Glutamatergic neuron (in vitro differentiated cells): Measurements from ENCODE around the gene HHIPL1. TPM values are rescaled to one million over a fixed set of nuclear protein-coding genes. Genes with fewer than 3 reads are reported as not detected.

Source experiments
- DNase-seq: peaks from one replicate; pipeline ENCODE4 v3.0.0; 2022
- H3K27ac Mint-ChIP-seq: one replicate; pipeline ENCODE4 v1.8.0; 2020; ENCODE audit warnings: mild to moderate bottlenecking, mixed read lengths, inconsistent platforms; ENCODE audit not compliant: unreplicated experiment
- H3K27me3 Mint-ChIP-seq: one replicate; pipeline ENCODE4 v1.8.0; 2020; ENCODE audit warnings: mild to moderate bottlenecking, moderate library complexity, mixed read lengths, inconsistent platforms; ENCODE audit not compliant: unreplicated experiment
- H3K36me3 Mint-ChIP-seq: one replicate; pipeline ENCODE4 v1.8.0; 2020; ENCODE audit warnings: mild to moderate bottlenecking, mixed read lengths, inconsistent platforms; ENCODE audit not compliant: unreplicated experiment
- H3K4me1 Mint-ChIP-seq: one replicate; pipeline ENCODE4 v1.8.0; 2020; ENCODE audit warnings: mild to moderate bottlenecking, low read depth, mixed read lengths, inconsistent platforms; ENCODE audit not compliant: unreplicated experiment
- H3K4me3 Mint-ChIP-seq: one replicate; pipeline ENCODE4 v1.8.0; 2020; ENCODE audit warnings: mild to moderate bottlenecking, mixed read lengths, inconsistent platforms; ENCODE audit not compliant: unreplicated experiment
- H3K9me3 Mint-ChIP-seq: one replicate; pipeline ENCODE4 v1.8.0; 2020; ENCODE audit warnings: mild to moderate bottlenecking, moderate library complexity, mixed read lengths, inconsistent platforms; ENCODE audit not compliant: unreplicated experiment
- total RNA-seq: library from RNA; stranded (reverse); fragmentation: NEBNext Ultra II Directional; extraction: Animal tissue kit (Norgen Biotek cat#: 25700); gene quantifications from one replicate; pipeline ENCODE4 v1.2.1, GENCODE V29; 2021; ENCODE audit not compliant: unreplicated experiment
- TF ChIP-seq, protein P1 (sequence below): fragments of 200-600 bp; sonication (generic); IDR thresholded peaks from one replicate; pipeline ENCODE4 v1.5.0; 2021; ENCODE audit not compliant: partially characterized antibody, unreplicated experiment

Gene HHIPL1
- total RNA-seq, 1 donor from 2014 or later: 0.47 TPM

- Mint-ChIP-seq H3K27ac (no peak overlapping the region), H3K4me1 (no peaks in the 10 kb centered on the region), H3K4me3 (no peak overlapping the region), H3K27me3 (no peaks in the 10 kb centered on the region), H3K9me3 (peaks cover 3% of the 10 kb centered on the region), H3K36me3 (peaks cover 12% of the 10 kb centered on the region)
- no peak for DNase-seq
- TF ChIP-seq, protein P1, sequence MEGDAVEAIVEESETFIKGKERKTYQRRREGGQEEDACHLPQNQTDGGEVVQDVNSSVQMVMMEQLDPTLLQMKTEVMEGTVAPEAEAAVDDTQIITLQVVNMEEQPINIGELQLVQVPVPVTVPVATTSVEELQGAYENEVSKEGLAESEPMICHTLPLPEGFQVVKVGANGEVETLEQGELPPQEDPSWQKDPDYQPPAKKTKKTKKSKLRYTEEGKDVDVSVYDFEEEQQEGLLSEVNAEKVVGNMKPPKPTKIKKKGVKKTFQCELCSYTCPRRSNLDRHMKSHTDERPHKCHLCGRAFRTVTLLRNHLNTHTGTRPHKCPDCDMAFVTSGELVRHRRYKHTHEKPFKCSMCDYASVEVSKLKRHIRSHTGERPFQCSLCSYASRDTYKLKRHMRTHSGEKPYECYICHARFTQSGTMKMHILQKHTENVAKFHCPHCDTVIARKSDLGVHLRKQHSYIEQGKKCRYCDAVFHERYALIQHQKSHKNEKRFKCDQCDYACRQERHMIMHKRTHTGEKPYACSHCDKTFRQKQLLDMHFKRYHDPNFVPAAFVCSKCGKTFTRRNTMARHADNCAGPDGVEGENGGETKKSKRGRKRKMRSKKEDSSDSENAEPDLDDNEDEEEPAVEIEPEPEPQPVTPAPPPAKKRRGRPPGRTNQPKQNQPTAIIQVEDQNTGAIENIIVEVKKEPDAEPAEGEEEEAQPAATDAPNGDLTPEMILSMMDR: no peak
These were observed 59.1 kb downstream of the HHIPL1 start for GRCh38 chr14:99704037-99704436.

DNA sequence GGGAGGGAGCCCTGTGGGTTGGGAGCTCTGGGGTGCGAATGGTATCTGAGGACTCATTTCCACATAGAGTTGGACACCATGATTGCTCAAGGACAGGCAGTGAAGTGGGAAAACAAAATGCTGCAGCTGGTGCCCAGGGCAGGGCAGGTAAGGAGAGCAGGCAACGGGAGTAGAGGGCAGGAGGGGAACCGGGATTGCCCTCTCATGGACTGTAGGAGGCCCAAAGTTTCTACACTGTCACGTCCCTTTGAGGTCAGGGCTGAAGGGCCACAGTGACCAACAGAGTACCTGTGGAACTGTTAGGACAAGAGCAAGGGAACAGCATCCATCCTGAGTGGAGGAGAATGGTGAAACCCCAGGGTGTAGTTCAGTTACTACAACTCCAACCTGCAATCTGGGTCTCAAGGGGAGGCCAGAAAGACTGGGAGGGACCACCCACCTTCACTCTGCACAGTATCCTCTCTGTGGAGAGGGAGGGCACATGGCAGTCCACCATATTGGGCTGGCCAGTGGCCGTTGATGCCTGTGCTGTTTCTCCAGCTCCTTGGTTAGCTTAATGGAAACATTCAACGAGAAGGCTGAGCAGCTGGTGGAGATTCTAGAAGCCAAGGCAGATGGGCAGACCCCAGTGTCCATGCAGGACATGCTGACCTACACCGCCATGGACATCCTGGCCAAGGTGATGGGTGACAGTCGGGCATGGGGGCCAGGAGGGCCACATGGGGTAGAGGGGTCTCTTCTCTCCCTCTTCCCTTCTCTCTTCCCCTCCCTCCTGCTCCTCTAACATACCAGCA is 61.4 kb downstream of the HHIPL1 start:
- no peak for DNase-seq

GRCh38 chr14:99707420-99707819 is 62.5 kb downstream of the HHIPL1 start:
- Mint-ChIP-seq H3K4me1 (no peaks in the 10 kb centered on the region), H3K27me3 (no peaks in the 10 kb centered on the region), H3K36me3 (peaks cover 9% of the 10 kb centered on the region), H3K27ac (no peak overlapping the region), H3K9me3 (peaks cover 3% of the 10 kb centered on the region), H3K4me3 (no peak overlapping the region)
- TF ChIP-seq, protein P1: no peak
- no peak for DNase-seq

More for the DNA sequence above, 61.4 kb downstream of the HHIPL1 start:
- peaks cover 3% of the 10 kb centered on the region for H3K9me3 Mint-ChIP-seq
- TF ChIP-seq, protein P1: no peak
- no peak overlapping the region for H3K27ac Mint-ChIP-seq
- H3K4me1 Mint-ChIP-seq: no peaks in the 10 kb centered on the region
- no peaks in the 10 kb centered on the region for H3K27me3 Mint-ChIP-seq
- peaks cover 12% of the 10 kb centered on the region for H3K36me3 Mint-ChIP-seq
- H3K4me3 Mint-ChIP-seq: no peak overlapping the region

DNA sequence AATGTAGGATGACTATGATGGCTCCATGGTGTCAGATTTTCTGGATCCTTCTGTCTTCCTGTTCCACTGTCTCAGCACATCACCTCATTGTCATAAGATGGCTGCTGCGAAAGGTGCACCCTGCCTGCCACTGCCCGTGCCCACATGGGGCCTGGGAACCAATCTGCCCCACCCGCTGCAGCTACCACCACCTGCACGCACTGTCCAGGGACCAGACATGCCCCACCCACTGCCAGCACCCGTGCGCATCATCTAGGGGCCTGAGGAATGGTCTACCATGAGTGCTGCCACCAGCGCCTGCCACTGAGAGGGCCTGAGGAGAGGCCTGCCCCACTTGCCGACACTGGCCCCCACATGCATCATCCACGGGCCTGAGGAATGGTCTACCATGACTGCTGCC is 63.0 kb downstream of the HHIPL1 start:
- Mint-ChIP-seq H3K4me3 (no peak overlapping the region), H3K4me1 (no peaks in the 10 kb centered on the region), H3K36me3 (peaks cover 13% of the 10 kb centered on the region), H3K27me3 (no peaks in the 10 kb centered on the region), H3K9me3 (peaks cover 5% of the 10 kb centered on the region), H3K27ac (no peak overlapping the region)
- TF ChIP-seq, protein P1: no peak
- no peak for DNase-seq

GRCh38 chr14:99708449-99708848 is 63.5 kb downstream of the HHIPL1 start:
- Mint-ChIP-seq H3K4me1 (no peaks in the 10 kb centered on the region), H3K36me3 (peaks cover 8% of the 10 kb centered on the region), H3K27me3 (no peaks in the 10 kb centered on the region), H3K4me3 (no peak overlapping the region), H3K9me3 (peaks cover 4% of the 10 kb centered on the region), H3K27ac (no peak overlapping the region)
- no peak for DNase-seq
- TF ChIP-seq, protein P1: no peak
